ENCODE results near the gene ECHDC1. TPM values are rescaled to one million over a fixed set of nuclear protein-coding genes. Genes with fewer than 3 reads are reported as not detected.
"Not testable (repeated sequence)": the region's sequence is repeated elsewhere in the genome, so short reads cannot be mapped to it uniquely, and the experiment has no call there.

ECHDC1 gene
- total RNA-seq, 6 experiments from 2014 or later: 41.3 to 51.7 (median 45.7) TPM

DNA sequence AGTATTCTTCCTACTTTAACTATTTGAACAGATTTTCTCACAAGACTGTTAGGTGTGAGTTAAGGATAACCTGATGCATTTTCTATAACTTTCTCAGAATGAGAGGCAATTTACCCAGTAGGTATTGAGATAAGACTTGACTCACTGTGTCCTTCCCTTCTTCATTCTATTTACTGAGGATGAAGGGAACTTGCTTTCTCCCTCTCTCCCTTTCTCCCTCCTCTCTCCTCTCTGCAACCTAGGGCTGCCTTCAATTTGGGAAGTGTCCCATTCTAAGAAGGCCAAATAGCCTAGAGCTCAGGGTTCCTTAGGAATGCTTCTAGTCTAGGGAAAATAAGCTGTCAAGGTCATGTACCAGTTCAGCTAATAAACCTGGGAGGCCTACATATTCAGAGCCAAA is 3.2 kb downstream of the ECHDC1 start:
- H3K27me3 ChIP-seq: no peaks in the 10 kb centered on the region
- TF ChIP-seq POLR2A (IDR thresholded peaks at IDR 0.05): no peak
- TF ChIP-seq, protein P1, sequence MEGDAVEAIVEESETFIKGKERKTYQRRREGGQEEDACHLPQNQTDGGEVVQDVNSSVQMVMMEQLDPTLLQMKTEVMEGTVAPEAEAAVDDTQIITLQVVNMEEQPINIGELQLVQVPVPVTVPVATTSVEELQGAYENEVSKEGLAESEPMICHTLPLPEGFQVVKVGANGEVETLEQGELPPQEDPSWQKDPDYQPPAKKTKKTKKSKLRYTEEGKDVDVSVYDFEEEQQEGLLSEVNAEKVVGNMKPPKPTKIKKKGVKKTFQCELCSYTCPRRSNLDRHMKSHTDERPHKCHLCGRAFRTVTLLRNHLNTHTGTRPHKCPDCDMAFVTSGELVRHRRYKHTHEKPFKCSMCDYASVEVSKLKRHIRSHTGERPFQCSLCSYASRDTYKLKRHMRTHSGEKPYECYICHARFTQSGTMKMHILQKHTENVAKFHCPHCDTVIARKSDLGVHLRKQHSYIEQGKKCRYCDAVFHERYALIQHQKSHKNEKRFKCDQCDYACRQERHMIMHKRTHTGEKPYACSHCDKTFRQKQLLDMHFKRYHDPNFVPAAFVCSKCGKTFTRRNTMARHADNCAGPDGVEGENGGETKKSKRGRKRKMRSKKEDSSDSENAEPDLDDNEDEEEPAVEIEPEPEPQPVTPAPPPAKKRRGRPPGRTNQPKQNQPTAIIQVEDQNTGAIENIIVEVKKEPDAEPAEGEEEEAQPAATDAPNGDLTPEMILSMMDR (IDR thresholded peaks at IDR 0.05): no peak
- no peak for ATAC-seq
- H3K9me3 ChIP-seq: no peaks in the 10 kb centered on the region
- H3K27ac ChIP-seq: no peak overlapping the region
- H3K4me1 ChIP-seq: peaks cover 0 to 28% (median 8%) of the 10 kb centered on the region in 4 donors
- intact Hi-C loops (cut with DNase I): no loop called here
- no peak overlapping the region for H3K4me3 ChIP-seq
- DNase-seq: no peak
- no peaks in the 10 kb centered on the region for H3K36me3 ChIP-seq

DNA sequence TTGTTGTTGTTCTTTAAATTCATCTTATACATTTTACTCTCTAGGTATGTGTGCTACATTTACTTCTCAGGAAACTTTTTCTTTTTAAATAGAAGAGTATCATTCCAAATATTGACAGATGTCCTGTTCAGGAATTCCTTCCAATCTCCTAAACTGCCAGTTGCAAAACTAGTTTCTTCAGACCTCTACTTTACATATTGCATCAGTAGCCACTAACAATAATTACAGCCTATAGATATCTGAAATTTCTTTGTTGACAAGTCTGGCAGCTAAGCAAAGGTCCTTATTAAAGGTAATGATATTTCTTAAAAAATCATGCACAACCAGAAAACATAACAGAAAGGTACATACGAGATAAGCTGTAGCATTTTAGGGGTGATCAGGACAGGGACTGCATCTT is 4.5 kb downstream of the ECHDC1 start:
- Histone ChIP-seq H3K4me1 (peaks cover 0 to 21% (median 8%) of the 10 kb centered on the region in 4 donors), H3K27me3 (no peaks in the 10 kb centered on the region), H3K4me3 (no peak overlapping the region), H3K27ac (no peak overlapping the region), H3K36me3 (no peaks in the 10 kb centered on the region), H3K9me3 (no peaks in the 10 kb centered on the region)
- DNase-seq (no peak), ATAC-seq (no peak)
- 64% methylated on average over 1 of the region's 1 CpG for WGBS (ENCODE audit: insufficient coverage, low coverage, low lambda C conversion rate, missing lambda C conversion rate)
- intact Hi-C loops (cut with DNase I): no loop called here
- no peak for TF ChIP-seq POLR2A (IDR thresholded peaks at IDR 0.05)
- TF ChIP-seq, protein P1 (IDR thresholded peaks at IDR 0.05): no peak

DNA sequence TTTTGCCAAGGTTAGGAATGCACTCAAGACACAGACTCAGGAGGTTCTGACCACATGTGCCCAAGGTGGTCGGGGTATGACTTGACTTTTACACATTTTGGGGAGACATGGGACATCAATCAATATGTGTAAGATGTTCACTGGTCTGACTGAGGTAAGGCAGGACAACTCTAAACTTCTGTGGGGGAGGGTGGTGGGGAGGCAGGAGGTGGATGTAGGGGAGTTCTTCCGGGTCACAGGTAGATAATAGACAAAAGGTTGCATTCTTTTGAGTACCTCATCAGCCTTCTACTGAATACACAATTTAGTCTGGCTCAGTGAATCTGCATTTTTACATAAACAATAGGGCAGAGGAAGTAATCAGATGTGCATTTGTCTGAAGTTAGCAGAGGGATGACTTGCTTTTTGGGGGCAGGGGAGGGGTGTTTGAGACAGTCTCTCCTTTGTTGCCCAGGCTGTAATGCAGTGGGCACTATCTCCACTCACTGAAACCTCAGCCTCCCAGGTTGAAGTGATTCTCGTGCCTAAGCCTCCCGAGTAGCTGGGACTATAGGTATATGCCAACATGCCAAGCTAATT is 10.9 kb downstream of the ECHDC1 start:
- Histone ChIP-seq H3K27ac (no peak overlapping the region), H3K27me3 (no peaks in the 10 kb centered on the region), H3K9me3 (no peaks in the 10 kb centered on the region), H3K36me3 (no peaks in the 10 kb centered on the region), H3K4me1 (no peaks in the 10 kb centered on the region), H3K4me3 (no peak overlapping the region)
- WGBS (ENCODE audit: insufficient coverage, low coverage, low lambda C conversion rate, missing lambda C conversion rate): 73% methylated on average over 4 of the region's 4 CpGs
- TF ChIP-seq, protein P1 (IDR thresholded peaks at IDR 0.05): no peak
- TF ChIP-seq POLR2A (IDR thresholded peaks at IDR 0.05): no peak
- intact Hi-C loops (cut with DNase I): no loop called here
- DNase-seq (no peak), ATAC-seq (no peak)

DNA sequence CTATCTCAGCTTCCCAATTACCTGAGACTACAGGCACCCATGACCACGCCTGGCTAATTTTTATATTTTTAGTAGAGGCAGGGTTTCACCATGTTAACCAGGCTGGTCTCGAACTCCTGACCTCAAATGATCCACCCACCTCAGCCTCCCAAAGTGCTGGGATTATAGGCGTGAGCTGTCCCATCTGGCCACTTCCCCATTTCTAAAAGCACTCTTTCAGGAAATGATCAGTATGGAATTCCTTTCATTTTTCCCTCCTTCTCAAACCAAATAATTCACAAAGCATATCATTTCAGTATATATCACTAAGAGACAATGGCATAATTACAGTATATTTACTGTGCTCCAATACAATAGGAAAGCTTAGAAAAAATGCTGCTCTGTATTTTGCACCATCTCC is 12.2 kb downstream of the ECHDC1 start:
- H3K27me3 ChIP-seq; H3K27ac ChIP-seq; H3K4me1 ChIP-seq; DNase-seq; H3K9me3 ChIP-seq; ATAC-seq; H3K4me3 ChIP-seq; H3K36me3 ChIP-seq; intact Hi-C loops (cut with DNase I): not testable (repeated sequence)
- 87% methylated on average over 3 of the region's 3 CpGs for WGBS (ENCODE audit: insufficient coverage, low coverage, low lambda C conversion rate, missing lambda C conversion rate)

DNA sequence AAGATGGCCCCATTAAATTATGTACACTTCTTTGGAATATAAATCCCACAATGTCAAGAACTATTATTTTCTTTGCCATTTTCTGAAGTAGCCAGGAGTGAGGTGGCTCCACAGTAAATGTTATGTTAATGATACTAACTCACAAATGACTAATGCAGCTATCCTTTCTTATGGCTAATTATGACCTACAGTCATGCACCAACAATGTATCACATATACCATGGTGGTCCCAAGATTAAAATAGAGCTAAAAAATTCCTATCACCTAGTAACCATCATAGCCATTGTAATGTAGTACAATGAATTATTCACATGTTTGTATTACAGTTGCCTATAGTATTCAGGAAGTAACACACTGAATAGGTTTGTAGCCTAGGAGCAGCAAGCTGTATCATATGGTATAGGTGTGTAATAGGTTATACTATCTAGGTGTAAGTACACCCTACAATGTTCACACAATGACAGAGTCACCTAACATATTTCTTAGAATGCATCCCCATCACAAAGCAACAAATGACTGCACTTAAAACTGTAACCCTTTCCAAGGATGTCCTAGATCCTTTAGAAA is 15.3 kb downstream of the ECHDC1 start:
- DNase-seq (no peak), ATAC-seq (no peak)
- intact Hi-C loops (cut with DNase I): no loop called here
- H3K4me3 ChIP-seq: no peak overlapping the region
- no peak for TF ChIP-seq POLR2A (IDR thresholded peaks at IDR 0.05)
- TF ChIP-seq, protein P1 (IDR thresholded peaks at IDR 0.05): no peak
- peaks cover 0 to 21% (median 0%) of the 10 kb centered on the region in 4 donors for H3K36me3 ChIP-seq
- no peaks in the 10 kb centered on the region for H3K4me1 ChIP-seq
- H3K27me3 ChIP-seq: no peaks in the 10 kb centered on the region
- H3K9me3 ChIP-seq: no peaks in the 10 kb centered on the region
- no peak overlapping the region for H3K27ac ChIP-seq
